ENCODE measurements around the gene IQSEC1. TPM values are rescaled to one million over a fixed set of nuclear protein-coding genes. Genes with fewer than 3 reads are reported as not detected.

Gene IQSEC1
- total and polyA plus RNA-seq, 2 donors (not counting 3 experiments of a cell fraction or from before 2014, with no cell fraction given): 5.2 to 18.0 TPM

DNA sequence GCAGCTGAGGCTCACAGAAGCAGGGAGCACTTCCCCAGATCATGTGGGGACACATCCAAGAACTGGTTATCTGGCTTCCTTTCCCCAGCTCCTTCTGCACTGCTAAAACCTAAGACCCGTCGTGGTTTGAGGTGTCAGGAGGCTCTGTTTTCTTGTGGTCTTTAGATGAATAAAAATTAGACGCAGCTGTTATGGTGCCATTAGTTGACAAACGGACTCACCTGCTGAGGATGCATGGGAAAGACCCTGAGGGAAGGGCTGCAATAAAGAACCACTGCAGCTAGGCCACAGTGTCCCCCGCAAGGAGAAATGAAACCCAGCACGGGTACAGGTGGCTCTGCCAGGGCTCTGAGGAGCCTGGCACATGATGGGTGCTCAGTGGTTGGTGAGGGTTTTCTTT lies 99.4 kb downstream of the IQSEC1 start:
- DNase-seq (ENCODE audit: low read depth, low spot score) (no peak), FAIRE-seq (no peak)
- H3K4me3 ChIP-seq (replicated peaks in 1 of 3; ENCODE audit: insufficient read depth in 1 of 3, low read depth in 1 of 3, low read length in 3 of 3): no peak overlapping the region
- no peaks in the 10 kb centered on the region for H3K36me3 ChIP-seq (ENCODE audit: control insufficient read depth in 2 of 2, extremely low read depth in 1 of 2, insufficient read depth in 2 of 2, low read length in 2 of 2)
- no TSS peak for BruUV-seq (replicated peaks)
- ChIA-PET POLR2A (no interaction called here), CTCF (interaction anchor here (1.1 to 2.5 kb wide), 3 partner anchors 11 to 106 kb away, joined by 3 to 9 read pairs (median 6); no protein-coding TSS in a partner anchor)
- H4K20me1 ChIP-seq (replicated peaks; ENCODE audit: control insufficient read depth, extremely low read depth, insufficient read depth, low read length): no peaks in the 10 kb centered on the region
- no peak overlapping the region for H3K9ac ChIP-seq (replicated peaks; ENCODE audit: extremely low read depth, insufficient read depth, low read length)
- intact Hi-C loops (cut with micrococcal nuclease) (no loop called here), dilution Hi-C loops (cut with MboI; ENCODE audit: extremely low pct_ligation_motif_present, low sequenced_read_pairs) (no loop called here)
- peaks cover 11 to 29% of the 10 kb centered on the region in 2 experiments for H3K27me3 ChIP-seq (ENCODE audit: control insufficient read depth in 2 of 2, insufficient read depth in 2 of 2, low read length in 2 of 2)
- H3K9me1 ChIP-seq (replicated peaks; ENCODE audit: control insufficient read depth, extremely low read depth, insufficient read depth, low read length): no peaks in the 10 kb centered on the region
- H3K9me3 ChIP-seq (replicated peaks; ENCODE audit: control insufficient read depth, insufficient read depth, low read length): no peaks in the 10 kb centered on the region
- H3K4me2 ChIP-seq (ENCODE audit: insufficient read depth, low read length): no peak overlapping the region
- no peak overlapping the region for H3K27ac ChIP-seq (ENCODE audit: insufficient read depth, low read depth, low read length)
- no peak overlapping the region for H2AFZ ChIP-seq (ENCODE audit: low read depth, low read length)
- no peak for TF ChIP-seq POLR2AphosphoS5 (IDR thresholded peaks at IDR 0.05; ENCODE audit: insufficient read depth, low read depth, low read length)
- no peaks in the 10 kb centered on the region for H3K79me2 ChIP-seq (ENCODE audit: control insufficient read depth, insufficient read depth, low read length)
- no peaks in the 10 kb centered on the region for H3K4me1 ChIP-seq (ENCODE audit: control insufficient read depth, extremely low read depth, insufficient read depth, low read length)

DNA sequence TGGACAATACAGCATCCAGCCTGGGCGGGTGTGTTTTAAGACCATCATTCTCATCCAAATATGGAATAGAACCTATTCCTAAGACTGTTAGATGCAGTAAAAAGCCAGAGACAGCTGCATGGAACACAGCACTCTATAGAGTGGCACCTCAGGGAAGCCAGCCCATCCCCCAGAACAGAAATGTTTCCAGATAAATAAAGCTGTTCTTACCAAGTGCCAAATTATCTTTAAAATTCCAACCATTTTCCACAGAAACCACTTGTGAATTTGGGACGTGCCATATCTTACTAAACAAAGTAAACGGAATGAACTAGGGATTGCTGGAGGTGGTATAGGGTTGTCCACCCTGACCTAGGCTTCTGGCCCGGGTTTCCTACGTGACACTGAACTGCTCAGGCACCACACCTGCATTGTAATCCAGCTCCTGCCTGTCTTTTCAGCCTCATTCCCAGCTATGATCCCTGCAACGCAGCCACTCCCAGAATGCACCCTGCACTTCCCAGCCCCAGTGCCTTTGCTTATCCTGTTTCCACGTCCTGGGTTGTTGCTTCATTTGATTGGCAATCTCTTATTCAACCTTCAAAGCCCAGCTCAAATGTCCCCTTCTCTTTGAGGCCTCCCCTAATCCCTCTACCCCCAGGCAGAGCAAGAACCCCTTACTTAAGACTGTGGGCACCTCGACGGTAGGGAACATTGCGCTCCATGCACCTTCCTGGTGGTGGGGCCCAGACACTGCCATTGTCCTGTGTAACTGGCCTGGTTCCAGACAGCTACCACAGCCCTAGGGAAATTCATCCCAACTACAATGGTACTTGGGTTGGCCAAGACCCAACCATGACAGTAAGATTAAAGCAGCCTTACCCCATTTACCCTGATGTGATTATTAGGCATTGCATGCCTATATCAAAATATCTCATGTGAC lies 100.2 kb downstream of the IQSEC1 start:
- CTCF ChIA-PET: interaction anchor here (0.9 to 4.1 kb wide), 5 partner anchors 10 to 25 kb away, joined by 3 to 48 read pairs (median 6); no protein-coding TSS in a partner anchor
- H3K36me3 ChIP-seq (ENCODE audit: control insufficient read depth in 2 of 2, extremely low read depth in 1 of 2, insufficient read depth in 2 of 2, low read length in 2 of 2): no peaks in the 10 kb centered on the region
- H3K27ac ChIP-seq (ENCODE audit: insufficient read depth, low read depth, low read length): no peak overlapping the region
- no peaks in the 10 kb centered on the region for H3K79me2 ChIP-seq (ENCODE audit: control insufficient read depth, insufficient read depth, low read length)
- no peaks in the 10 kb centered on the region for H3K9me1 ChIP-seq (replicated peaks; ENCODE audit: control insufficient read depth, extremely low read depth, insufficient read depth, low read length)
- dilution Hi-C loops (cut with MboI; ENCODE audit: extremely low pct_ligation_motif_present, low sequenced_read_pairs): no loop called here
- H3K4me3 ChIP-seq (replicated peaks in 1 of 3; ENCODE audit: insufficient read depth in 1 of 3, low read depth in 1 of 3, low read length in 3 of 3): no peak overlapping the region
- POLR2A ChIA-PET: no interaction called here
- no peaks in the 10 kb centered on the region for H3K9me3 ChIP-seq (replicated peaks; ENCODE audit: control insufficient read depth, insufficient read depth, low read length)
- no peaks in the 10 kb centered on the region for H4K20me1 ChIP-seq (replicated peaks; ENCODE audit: control insufficient read depth, extremely low read depth, insufficient read depth, low read length)
- no peak overlapping the region for H2AFZ ChIP-seq (ENCODE audit: low read depth, low read length)
- H3K27me3 ChIP-seq (ENCODE audit: control insufficient read depth in 2 of 2, insufficient read depth in 2 of 2, low read length in 2 of 2): peaks cover 16 to 29% of the 10 kb centered on the region in 2 experiments
- no peak overlapping the region for H3K4me2 ChIP-seq (ENCODE audit: insufficient read depth, low read length)
- FAIRE-seq (no peak), DNase-seq (ENCODE audit: low read depth, low spot score) (no peak)
- no peak overlapping the region for H3K9ac ChIP-seq (replicated peaks; ENCODE audit: extremely low read depth, insufficient read depth, low read length)
- H3K4me1 ChIP-seq (ENCODE audit: control insufficient read depth, extremely low read depth, insufficient read depth, low read length): no peaks in the 10 kb centered on the region
- intact Hi-C loops (cut with micrococcal nuclease): no loop called here
- no TSS peak for BruUV-seq (replicated peaks)
- TF ChIP-seq, protein P1, sequence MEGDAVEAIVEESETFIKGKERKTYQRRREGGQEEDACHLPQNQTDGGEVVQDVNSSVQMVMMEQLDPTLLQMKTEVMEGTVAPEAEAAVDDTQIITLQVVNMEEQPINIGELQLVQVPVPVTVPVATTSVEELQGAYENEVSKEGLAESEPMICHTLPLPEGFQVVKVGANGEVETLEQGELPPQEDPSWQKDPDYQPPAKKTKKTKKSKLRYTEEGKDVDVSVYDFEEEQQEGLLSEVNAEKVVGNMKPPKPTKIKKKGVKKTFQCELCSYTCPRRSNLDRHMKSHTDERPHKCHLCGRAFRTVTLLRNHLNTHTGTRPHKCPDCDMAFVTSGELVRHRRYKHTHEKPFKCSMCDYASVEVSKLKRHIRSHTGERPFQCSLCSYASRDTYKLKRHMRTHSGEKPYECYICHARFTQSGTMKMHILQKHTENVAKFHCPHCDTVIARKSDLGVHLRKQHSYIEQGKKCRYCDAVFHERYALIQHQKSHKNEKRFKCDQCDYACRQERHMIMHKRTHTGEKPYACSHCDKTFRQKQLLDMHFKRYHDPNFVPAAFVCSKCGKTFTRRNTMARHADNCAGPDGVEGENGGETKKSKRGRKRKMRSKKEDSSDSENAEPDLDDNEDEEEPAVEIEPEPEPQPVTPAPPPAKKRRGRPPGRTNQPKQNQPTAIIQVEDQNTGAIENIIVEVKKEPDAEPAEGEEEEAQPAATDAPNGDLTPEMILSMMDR (IDR thresholded peaks at IDR 0.05; ENCODE audit: extremely low read depth in 1 of 2, insufficient read depth in 1 of 2, low read depth in 1 of 2, low read length in 2 of 2): no peak
- TF ChIP-seq POLR2A (IDR thresholded peaks at IDR 0.05; ENCODE audit: low read depth, low read length) (no peak), MYC (IDR thresholded peaks at IDR 0.05; ENCODE audit: low read depth, low read length) (no peak), EZH2 (IDR thresholded peaks at IDR 0.05; ENCODE audit: borderline replicate concordance, low read depth, low read length, severe bottlenecking) (no peak), MAX (IDR thresholded peaks at IDR 0.05; ENCODE audit: insufficient read depth, insufficient read length) (no peak), POLR2AphosphoS5 (IDR thresholded peaks at IDR 0.05; ENCODE audit: insufficient read depth, low read depth, low read length) (no peak), JUN (IDR thresholded peaks at IDR 0.05; ENCODE audit: borderline replicate concordance, insufficient read depth, insufficient read length, low read depth) (no peak), GATA2 (IDR thresholded peaks at IDR 0.05; ENCODE audit: insufficient read depth, insufficient read length, low read depth, low read length) (no peak), FOS (IDR thresholded peaks at IDR 0.05; ENCODE audit: borderline replicate concordance, insufficient read depth, low read length) (no peak)
